NT2/D1 (cell line): Measurements from ENCODE around the gene NSL1.

Experiments used
- SUZ12 ChIP-seq: IDR thresholded peaks from 2 replicates; pipeline ENCODE4 v1.6.1; 2011; ENCODE audit not compliant: insufficient read length, insufficient read depth; ENCODE audit errors: extremely low read depth
- YY1 ChIP-seq: IDR thresholded peaks from 2 replicates; pipeline ENCODE4 v1.6.1; 2011; ENCODE audit not compliant: insufficient read length, insufficient read depth
- ZNF274 ChIP-seq: IDR thresholded peaks from 2 replicates; pipeline ENCODE4 v1.6.1; 2011; ENCODE audit warnings: mild to moderate bottlenecking, low read depth, low read length

DNA sequence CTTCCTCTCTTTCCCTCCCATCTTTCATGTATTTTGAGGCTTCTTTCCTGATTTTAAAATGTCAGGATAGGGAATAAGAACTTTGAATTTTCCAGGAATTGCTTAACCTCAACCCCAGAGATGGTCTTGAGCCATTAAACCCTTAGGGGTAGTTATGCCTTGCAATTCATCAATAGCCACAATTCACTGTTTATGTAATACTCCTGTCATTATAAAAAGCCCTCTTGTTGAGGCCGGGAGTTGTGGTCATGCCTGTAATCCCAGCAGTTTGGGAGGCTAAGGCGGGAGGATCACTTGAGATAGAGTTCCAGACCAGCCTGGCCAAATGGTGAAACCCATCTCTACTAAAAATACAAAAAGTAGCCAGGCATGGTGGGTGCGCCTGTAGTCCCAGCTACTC, 31.4 kb upstream of the NSL1 start:
- TF ChIP-seq YY1 (no peak), ZNF274 (no peak), SUZ12 (no peak)
